Heart left ventricle (tissue), 13 donors: ENCODE measurements around the gene TAF10.

Experiments
- POLR2A ChIP-seq, 2 donors: fragments of 450-650 bp; IDR thresholded peaks; one replicate each; pipeline ENCODE4 v1.6.1; 2017; ENCODE audit warnings: antibody characterized with exemption in 2 of 2, mild to moderate bottlenecking in 2 of 2, moderate library complexity in 2 of 2
- TF ChIP-seq, protein P1 (sequence below), 12 donors: fragments of 200-600 bp; sonication (generic) in 4 of 12; IDR thresholded peaks; one replicate each; pipeline versions ENCODE4 v1.5.0 to v1.8.0; 2018 to 2022; ENCODE audit warnings: antibody characterized with exemption in 12 of 12, mild to moderate bottlenecking in 5 of 12
- donor health status: ischemic (EF 13 %, LVEDD 7.1; RV severe dilation, severe dysfunction).
- donor health status: DM: no; HTN: yes; CAD: no.
- donor health status: DM: no; HTN: no; CAD: no.
- donor health status: ischemic (EF 25% LVEDD 6.9; RV normal size, moderate dysfunction).
- donor health status: ischemic (EF 25% LVEDD 5.7; RV mildly dilated, moderate dysfunction).
- donor health status: ischemic (EF 35%, LVEDD 5.7; RV mildly dilated, moderate dysfunction).
- donor health status: nonischemic (EF 11% LVEDD 7.7; RV severe dilation, severe dysfunction).
- donor health status: DM: yes; HTN: yes; CAD: no.
- donor health status: PGD.
- donor health status: ischemic (EF 29% LVEDD 5.4; RV normal size, mild dysfunction).
- donor health status: nonischemic (EF 23%, LVEDD 6.1; RV moderate dilation, normal function).

GRCh38 chr11:6633422-6634408, 21.7 kb upstream of the TAF10 start:
- no peak for TF ChIP-seq POLR2A (IDR thresholded peaks at IDR 0.05)
- TF ChIP-seq, protein P1, sequence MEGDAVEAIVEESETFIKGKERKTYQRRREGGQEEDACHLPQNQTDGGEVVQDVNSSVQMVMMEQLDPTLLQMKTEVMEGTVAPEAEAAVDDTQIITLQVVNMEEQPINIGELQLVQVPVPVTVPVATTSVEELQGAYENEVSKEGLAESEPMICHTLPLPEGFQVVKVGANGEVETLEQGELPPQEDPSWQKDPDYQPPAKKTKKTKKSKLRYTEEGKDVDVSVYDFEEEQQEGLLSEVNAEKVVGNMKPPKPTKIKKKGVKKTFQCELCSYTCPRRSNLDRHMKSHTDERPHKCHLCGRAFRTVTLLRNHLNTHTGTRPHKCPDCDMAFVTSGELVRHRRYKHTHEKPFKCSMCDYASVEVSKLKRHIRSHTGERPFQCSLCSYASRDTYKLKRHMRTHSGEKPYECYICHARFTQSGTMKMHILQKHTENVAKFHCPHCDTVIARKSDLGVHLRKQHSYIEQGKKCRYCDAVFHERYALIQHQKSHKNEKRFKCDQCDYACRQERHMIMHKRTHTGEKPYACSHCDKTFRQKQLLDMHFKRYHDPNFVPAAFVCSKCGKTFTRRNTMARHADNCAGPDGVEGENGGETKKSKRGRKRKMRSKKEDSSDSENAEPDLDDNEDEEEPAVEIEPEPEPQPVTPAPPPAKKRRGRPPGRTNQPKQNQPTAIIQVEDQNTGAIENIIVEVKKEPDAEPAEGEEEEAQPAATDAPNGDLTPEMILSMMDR (IDR thresholded peaks at IDR 0.05) = no peak
